AG09319 (cell line): ENCODE measurements around the gene TBC1D7.

Source experiments
- DNase-seq: peaks from one replicate; pipeline ENCODE4 v3.0.0-alpha.2; 2010; ENCODE audit warnings: low read depth; ENCODE audit errors: extremely low read depth
- CTCF ChIP-seq: IDR thresholded peaks from 2 replicates; pipeline ENCODE4 v1.5.1; 2011; ENCODE audit warnings: low read depth, mild to moderate bottlenecking, inconsistent platforms, low read length, moderate library complexity

Gene TBC1D7

GRCh38 chr6:13284646-13285045 is 43.7 kb downstream of the TBC1D7 start:
- TF ChIP-seq CTCF, result no peak
- no peak for DNase-seq

- DNase-seq, result no peak
- TF ChIP-seq CTCF, result no peak
Measured at GRCh38 chr6:13283331-13283730, 45.0 kb downstream of the TBC1D7 start.

GRCh38 chr6:13282393-13283069 is 45.8 kb downstream of the TBC1D7 start:
- no peak for TF ChIP-seq CTCF
- no peak for DNase-seq

- TF ChIP-seq CTCF, result no peak
- DNase-seq, result no peak
Measured at GRCh38 chr6:13281686-13282085, 46.7 kb downstream of the TBC1D7 start.

GRCh38 chr6:13280254-13280653 is 48.1 kb downstream of the TBC1D7 start:
- DNase-seq, result no peak
- TF ChIP-seq CTCF, result no peak

GRCh38 chr6:13278991-13279390 is 49.3 kb downstream of the TBC1D7 start:
- no peak for TF ChIP-seq CTCF
- peak; percentile 91 for DNase-seq

GRCh38 chr6:13278164-13278563 is 50.2 kb downstream of the TBC1D7 start:
- DNase-seq, result no peak
- peak; percentile 3 for TF ChIP-seq CTCF
